ENCODE measurements around the gene SLCO4A1.

SLCO4A1 gene

DNA sequence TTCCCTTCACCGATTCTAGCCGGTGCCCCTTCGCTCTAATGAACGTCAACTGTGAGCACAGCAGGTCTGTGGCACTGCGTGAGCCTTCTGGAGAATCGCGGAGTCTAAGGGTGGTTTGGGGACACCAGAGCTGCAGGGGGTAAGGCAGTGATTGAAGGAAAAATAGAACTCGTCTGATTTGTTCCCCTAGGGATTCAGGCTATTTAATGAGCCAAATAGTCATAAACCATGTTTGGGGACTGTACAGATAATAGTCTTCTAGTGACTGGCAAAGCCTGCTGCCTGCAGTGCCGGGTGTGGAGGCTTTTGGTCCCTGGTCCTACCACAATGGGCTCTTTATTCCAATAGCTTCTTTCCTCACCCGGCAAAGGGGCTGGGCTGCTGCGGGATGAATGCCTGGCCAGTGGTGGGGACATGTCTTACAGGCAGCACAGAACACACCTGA lies 55.2 kb downstream of the SLCO4A1 start:
- DNase-seq (ENCODE audit: insufficient read length, low spot score) (no peak), FAIRE-seq (no peak)
- TF ChIP-seq POLR2A (IDR thresholded peaks at IDR 0.05; ENCODE audit: low read depth, low read length), result no peak

DNA sequence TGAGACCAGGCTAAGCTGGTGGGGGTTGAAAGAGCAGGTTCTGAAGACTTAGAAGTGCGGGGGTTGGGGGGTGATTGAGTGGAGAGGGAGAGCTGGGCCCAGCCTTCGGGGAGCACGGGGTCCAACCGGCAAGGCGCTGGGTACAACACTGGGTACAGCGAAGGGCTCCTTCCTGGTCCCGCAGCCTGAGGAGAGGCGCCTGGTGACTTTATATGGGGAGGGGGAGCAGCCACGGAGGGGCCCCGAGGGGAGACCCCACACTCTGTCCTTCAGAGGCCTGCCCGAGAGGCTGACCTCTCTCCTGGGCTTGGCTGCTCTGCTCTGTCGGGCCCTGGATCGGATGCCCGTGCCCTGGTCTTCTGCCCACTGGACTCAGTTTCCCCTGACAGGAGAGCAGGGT lies 55.9 kb downstream of the SLCO4A1 start:
- DNase-seq (ENCODE audit: insufficient read length, low spot score), result no peak
- TF ChIP-seq POLR2A (IDR thresholded peaks at IDR 0.05; ENCODE audit: low read depth, low read length), result no peak
- FAIRE-seq, result no peak

DNA sequence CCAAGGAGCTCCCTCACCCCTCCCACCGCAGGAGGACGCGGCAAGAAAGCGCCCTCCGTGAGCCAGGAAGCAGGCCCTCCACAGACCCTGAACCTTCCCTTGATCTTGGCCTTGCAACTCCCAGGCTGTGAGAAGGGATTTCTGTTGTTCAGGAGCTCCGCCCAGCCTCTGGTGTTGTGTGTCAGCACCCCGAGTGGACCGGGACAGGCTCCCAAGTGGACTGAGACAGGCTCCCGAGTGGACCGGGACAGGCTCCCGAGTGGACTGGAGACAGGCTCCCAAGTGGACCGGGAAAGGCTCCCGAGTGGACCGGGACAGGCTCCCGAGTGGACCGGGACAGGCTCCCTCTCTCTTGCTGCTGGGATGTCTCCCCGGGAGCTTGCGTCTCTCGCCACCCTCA lies 57.0 kb downstream of the SLCO4A1 start:
- no peak for TF ChIP-seq POLR2A (IDR thresholded peaks at IDR 0.05; ENCODE audit: low read depth, low read length)
- no peak for FAIRE-seq

GRCh38 chr20:62699741-62700140 lies 57.4 kb downstream of the SLCO4A1 start:
- FAIRE-seq (no peak), DNase-seq (ENCODE audit: insufficient read length, low spot score) (no peak)
- no peak for TF ChIP-seq POLR2A (IDR thresholded peaks at IDR 0.05; ENCODE audit: low read depth, low read length)

More for the DNA sequence above, 57.0 kb downstream of the SLCO4A1 start:
- no peak for DNase-seq (ENCODE audit: insufficient read length, low spot score)

GRCh38 chr20:62700261-62700930 lies 58.1 kb downstream of the SLCO4A1 start:
- no peak for TF ChIP-seq POLR2A (IDR thresholded peaks at IDR 0.05; ENCODE audit: low read depth, low read length)
- FAIRE-seq, result no peak
- no peak for DNase-seq (ENCODE audit: insufficient read length, low spot score)

GRCh38 chr20:62701161-62702012 lies 59.1 kb downstream of the SLCO4A1 start:
- FAIRE-seq (no peak), DNase-seq (ENCODE audit: insufficient read length, low spot score) (no peak)
- TF ChIP-seq POLR2A (IDR thresholded peaks at IDR 0.05; ENCODE audit: low read depth, low read length), result no peak

DNA sequence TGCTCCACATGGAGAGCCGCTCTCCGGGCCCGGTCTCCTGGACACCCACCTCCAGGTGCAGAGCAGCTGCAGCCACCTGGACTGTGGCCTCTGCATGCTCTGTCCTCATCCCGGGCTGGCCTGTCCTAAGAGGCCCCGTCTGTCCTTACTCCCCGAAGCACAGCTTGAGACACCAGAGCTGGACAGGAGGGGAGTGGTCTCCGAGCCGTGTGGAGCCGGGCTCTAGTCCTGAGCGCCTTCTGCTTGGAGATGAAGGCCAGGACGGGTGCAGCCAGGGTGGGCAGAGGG lies 59.7 kb downstream of the SLCO4A1 start:
- no peak for DNase-seq (ENCODE audit: insufficient read length, low spot score)
- no peak for FAIRE-seq
- TF ChIP-seq POLR2A (IDR thresholded peaks at IDR 0.05; ENCODE audit: low read depth, low read length), result no peak

- DNase-seq (ENCODE audit: insufficient read length, low spot score) (peak; percentile 99), FAIRE-seq (peak; percentile 38)
- no peak for TF ChIP-seq POLR2A (IDR thresholded peaks at IDR 0.05; ENCODE audit: low read depth, low read length)
These were observed 60.9 kb downstream of the SLCO4A1 start for GRCh38 chr20:62702895-62703852.

DNA sequence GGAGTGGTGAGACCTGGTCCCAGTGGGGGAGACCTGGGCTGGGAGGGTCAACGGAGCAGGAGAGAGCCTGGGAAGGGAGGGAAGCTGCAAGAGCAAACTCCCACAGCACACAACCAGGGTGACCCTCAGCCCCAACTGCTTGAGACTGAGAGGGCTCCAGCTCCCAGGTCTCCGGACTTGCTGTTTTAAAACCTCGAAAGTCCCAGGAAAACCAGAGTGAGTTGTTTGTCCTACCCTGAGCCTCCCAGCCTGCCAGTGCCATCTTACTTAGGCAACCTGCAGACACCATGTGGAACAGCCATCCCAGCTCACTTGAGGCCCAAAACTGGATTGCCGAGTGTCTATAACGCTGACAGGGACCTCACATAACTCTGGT lies 61.5 kb downstream of the SLCO4A1 start:
- no peak for TF ChIP-seq POLR2A (IDR thresholded peaks at IDR 0.05; ENCODE audit: low read depth, low read length)
- FAIRE-seq (no peak), DNase-seq (ENCODE audit: insufficient read length, low spot score) (no peak)

DNA sequence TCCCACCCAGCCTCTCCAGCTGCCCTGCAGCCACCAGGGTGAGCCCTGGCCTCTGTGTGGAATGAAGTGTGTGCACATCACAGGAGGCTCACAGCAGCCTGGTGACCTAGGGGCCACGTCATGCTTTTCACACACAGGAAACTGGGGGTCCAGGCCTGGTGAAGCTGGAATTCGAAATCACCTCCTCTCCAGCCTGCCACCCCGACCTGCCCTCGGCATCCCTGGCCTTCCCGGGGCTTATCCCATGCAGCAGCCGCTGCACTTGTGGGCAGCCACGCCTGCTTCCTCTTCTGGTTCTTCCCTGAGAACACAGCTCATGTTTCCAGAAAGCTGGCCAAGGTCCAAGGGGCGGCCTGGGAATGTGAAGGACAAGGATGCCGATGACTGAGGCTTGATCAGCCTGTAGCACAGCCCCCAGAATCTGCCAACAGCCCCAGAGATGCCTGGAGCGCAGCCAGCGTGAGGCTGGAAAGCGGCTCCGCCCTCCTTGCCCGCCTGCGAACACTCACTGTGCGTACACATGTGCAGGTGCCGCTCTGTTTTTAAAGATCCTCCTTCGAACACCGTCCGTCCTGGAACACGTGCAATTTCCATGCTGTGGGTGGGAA lies 62.1 kb downstream of the SLCO4A1 start:
- peak; percentile 10; the same call in 1 of the 2 replicates for TF ChIP-seq POLR2A (IDR thresholded peaks at IDR 0.05; ENCODE audit: low read depth, low read length)
- FAIRE-seq, result no peak

DNA sequence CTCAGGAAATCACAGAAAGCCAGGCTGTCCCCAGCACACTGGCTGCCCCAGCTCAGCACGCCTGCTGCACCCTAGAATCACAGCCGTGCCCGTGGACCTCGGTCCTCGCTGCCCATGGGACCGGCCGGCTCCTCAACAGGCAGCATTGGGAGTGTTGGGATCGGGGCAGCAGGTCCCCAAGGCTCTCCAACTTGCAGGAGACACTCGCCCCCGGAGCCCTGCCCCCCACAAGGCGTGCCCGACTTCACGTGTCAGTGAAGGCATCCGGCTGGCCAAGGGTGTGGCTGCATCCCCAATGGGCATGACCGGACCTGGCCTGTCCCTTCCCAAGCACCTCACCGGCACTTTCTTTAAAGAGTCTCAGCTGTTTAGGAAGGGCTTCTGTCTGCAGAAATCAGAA lies 63.3 kb downstream of the SLCO4A1 start:
- FAIRE-seq (no peak), DNase-seq (ENCODE audit: insufficient read length, low spot score) (no peak)
- TF ChIP-seq POLR2A (IDR thresholded peaks at IDR 0.05; ENCODE audit: low read depth, low read length), result no peak

More for the DNA sequence above, 62.1 kb downstream of the SLCO4A1 start:
- peak; percentile 92 for DNase-seq (ENCODE audit: insufficient read length, low spot score)

- no peak for FAIRE-seq
- no peak for DNase-seq (ENCODE audit: insufficient read length, low spot score)
These were observed 64.0 kb downstream of the SLCO4A1 start for GRCh38 chr20:62706344-62706743.

GRCh38 chr20:62706857-62707256 lies 64.6 kb downstream of the SLCO4A1 start:
- no peak for FAIRE-seq
- DNase-seq (ENCODE audit: insufficient read length, low spot score), result no peak
- TF ChIP-seq POLR2A (IDR thresholded peaks at IDR 0.05; ENCODE audit: low read depth, low read length), result no peak

More at GRCh38 chr20:62706344-62706743, 64.0 kb downstream of the SLCO4A1 start:
- TF ChIP-seq POLR2A (IDR thresholded peaks at IDR 0.05; ENCODE audit: low read depth, low read length), result no peak
